Activated CD8-positive, alpha-beta memory T cell treated with anti-CD3 and anti-CD28 coated beads for 36 hours (primary cell): ENCODE data around the gene STOML1. TPM values are rescaled to one million over a fixed set of nuclear protein-coding genes. Genes with fewer than 3 reads are reported as not detected.

Experiments
- CTCF ChIA-PET: fragments of 350-600 bp; sonication (Branson Sonifier 250); formaldehyde crosslinking; loops from one replicate; lab custom pipeline; 2021; ENCODE audit warnings: antibody characterized with exemption; lab: Charles Lee
- POLR2A ChIA-PET: fragments of 350-600 bp; sonication (Branson Sonifier 250); formaldehyde crosslinking; loops from one replicate; lab custom pipeline; 2021; ENCODE audit warnings: antibody characterized with exemption; lab: Charles Lee
- total RNA-seq, 2 experiments: library from RNA; stranded (reverse); gene quantifications; one replicate each; pipeline ENCODE4 v1.2.3, GENCODE V29; 2021

STOML1 gene
- total RNA-seq, 2 experiments from 2014 or later, result 11.6 to 12.8 TPM

DNA sequence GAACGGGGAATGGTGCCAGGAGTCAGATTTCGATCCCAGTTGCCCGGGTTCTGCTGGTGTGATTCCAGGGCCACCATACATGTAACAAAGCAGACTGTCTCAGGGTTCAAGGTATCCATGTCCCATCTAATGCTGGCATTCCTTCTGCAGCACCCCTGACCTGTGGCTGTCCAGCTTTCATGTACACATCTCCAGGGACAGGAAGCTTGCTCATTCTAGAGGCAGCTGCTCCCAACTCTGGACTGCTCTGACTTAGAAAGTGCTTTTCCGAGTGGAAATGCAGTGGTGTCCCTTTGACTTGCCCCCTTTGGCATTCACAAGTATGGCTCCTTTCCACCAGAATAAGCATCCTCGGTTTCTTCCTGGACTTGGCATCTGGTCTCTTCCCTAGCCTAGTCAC is 33.3 kb upstream of the STOML1 start:
- POLR2A ChIA-PET, result no interaction called here
- CTCF ChIA-PET, result no interaction called here

DNA sequence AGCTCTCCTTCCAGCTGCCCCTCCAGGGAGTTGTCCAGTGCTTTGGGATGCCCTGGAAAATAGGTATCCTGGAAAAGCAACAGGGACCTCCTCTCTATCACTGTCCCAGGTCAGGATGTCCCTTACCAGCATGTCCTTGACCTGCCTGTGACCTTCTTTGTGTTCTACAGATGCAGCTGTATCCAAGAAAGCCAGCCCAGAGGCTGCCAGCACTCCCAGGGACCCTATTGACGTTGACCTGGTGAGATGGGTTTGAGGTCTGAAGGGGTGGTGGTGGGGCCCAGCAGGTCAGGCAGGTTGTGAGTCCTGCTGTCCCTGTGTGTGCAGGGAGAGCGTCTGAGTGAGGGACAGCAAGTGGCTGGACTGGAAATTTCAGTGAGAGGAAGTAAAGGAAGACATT is 32.6 kb upstream of the STOML1 start:
- ChIA-PET POLR2A (no interaction called here), CTCF (no interaction called here)

DNA sequence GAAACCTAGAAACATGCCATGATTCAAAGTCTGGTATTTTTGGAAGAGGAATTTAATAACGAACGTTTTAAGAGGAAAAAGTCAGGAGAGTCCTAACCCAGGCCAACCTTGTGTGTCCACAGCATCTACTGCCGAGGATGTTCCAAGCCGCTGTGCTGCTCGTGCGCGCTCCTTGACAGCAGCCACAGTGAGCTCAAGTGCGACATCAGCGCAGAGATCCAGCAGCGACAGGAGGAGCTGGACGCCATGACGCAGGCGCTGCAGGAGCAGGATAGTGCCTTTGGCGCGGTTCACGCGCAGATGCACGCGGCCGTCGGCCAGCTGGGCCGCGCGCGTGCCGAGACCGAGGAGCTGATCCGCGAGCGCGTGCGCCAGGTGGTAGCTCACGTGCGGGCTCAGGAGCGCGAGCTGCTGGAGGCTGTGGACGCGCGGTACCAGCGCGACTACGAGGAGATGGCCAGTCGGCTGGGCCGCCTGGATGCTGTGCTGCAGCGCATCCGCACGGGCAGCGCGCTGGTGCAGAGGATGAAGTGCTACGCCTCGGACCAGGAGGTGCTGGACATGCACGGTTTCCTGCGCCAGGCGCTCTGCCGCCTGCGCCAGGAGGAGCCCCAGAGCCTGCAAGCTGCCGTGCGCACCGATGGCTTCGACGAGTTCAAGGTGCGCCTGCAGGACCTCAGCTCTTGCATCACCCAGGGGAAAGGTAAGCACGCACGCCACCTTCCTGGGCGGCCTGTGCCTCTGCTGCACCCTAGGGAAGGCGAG is 30.8 kb upstream of the STOML1 start:
- CTCF ChIA-PET, result no interaction called here
- POLR2A ChIA-PET, result no interaction called here

DNA sequence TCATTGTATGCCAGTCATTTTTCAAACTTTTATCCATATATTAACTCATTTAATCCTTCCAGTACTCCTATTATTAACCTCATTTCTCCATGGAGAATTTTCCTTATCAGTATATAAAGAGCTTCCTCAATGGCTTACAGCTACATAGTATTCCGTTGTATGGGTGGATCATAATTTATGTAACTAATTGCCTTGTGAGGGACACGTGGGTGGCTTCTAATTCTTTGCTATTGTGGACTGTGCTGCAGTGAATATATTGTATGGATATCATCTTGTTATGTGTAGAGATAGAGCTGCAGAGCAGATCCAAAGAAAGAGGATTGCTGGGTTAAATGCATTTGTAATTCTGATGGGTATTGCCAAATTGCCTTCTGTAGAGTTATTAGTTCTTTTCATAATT is 27.6 kb upstream of the STOML1 start:
- CTCF ChIA-PET, result no interaction called here
- POLR2A ChIA-PET, result no interaction called here

DNA sequence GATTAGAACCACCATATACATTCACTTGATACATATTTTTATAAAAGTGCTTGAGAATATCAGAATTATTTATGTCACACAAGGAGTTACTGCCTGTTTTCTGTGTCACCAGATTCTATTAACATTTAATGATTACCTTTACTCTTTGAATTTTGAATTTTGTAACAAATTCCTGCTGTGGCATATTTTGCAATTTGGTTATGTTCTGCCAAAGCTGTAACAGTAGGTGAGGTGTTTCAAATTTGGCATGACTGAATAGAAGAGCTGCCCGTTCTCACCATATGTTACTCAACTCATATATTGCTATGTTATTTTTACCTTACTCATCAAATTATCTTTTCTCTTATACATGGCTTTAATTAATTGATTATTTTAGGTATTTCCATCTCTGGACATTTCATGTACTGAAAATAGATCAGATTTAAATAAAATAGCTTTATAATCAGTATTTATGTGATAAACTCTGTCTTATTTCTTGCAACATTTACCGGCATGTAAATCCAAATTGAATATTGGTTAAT is 21.3 kb upstream of the STOML1 start:
- POLR2A ChIA-PET, result no interaction called here
- CTCF ChIA-PET, result no interaction called here

DNA sequence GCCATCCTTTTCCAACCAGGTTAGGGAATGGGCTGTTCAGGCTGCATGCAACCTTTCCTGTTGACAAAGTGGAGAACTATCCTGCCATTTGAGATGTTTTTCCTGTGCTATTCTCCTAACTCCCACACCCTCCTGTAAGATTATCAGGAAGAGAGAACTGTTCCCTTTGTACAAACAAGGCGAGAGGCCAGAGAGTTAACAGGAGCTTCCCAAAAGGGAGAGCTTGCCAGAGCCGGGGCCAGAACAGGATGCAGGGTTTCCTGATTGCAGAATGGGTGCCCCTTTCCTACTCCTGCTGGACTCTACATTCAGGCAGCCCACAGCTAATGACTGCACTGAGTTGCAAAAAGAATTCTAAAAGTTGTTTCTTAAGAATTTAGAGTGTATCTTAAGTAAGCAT is 19.5 kb upstream of the STOML1 start:
- CTCF ChIA-PET, result no interaction called here
- POLR2A ChIA-PET, result no interaction called here

DNA sequence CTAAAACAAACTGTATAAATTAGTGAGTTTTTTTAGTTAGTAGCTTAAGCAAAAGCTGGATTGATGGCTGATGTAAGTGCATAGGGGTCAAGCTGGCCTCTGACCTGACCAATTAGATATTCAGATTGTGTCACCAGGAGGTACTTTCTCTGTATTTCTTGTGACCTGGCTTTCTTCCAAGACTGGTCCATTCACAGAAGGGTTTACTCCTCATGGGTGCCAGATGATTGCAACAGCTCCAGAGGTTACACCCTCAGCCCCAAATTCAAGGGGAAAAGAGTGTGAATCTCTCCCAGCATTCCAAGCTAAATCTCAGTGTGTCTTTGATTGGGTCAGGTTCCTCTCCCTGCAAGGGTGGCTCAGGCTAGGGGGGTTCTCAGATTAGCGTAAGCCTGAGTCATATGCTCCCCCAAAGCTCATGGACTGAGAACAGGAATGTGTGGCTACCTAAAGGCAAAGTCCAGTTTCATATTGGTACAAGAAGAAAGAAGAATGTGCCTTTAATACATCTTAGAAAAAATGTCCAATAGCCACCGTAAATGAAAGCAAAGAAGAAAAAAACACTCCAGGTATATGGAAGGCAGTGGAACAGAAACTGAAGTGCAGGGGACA is 18.9 kb upstream of the STOML1 start:
- CTCF ChIA-PET, result interaction anchor here (0.7 to 1.5 kb wide), 3 partner anchors 15 to 374 kb away, joined by 3 to 4 read pairs (median 4); no protein-coding TSS in a partner anchor
- POLR2A ChIA-PET, result interaction anchor here (0.7 kb wide), 1 partner anchor 37 kb away, joined by 4 read pairs; no protein-coding TSS in a partner anchor

DNA sequence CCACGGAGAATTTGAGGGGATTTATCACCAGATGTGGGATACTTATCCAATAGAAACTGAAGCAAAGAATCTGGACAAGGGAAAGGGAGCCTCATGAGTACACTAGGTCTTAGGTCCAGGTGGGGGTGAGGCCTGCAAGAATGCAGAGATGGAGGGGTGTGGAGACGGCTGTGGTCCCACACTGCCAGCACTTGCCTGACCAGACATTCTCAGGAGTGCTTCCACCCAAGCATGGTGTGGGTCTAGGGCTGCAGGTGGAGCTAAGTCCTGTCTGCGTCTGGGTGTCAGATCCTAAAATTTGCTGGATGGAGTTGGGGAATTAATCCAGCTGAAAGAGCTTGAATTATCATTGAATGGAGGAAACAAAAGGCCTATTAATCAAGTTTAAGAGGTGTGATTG is 16.8 kb upstream of the STOML1 start:
- ChIA-PET CTCF (no interaction called here), POLR2A (interaction anchor here (0.6 kb wide), 1 partner anchor 9 kb away, joined by 3 read pairs; no protein-coding TSS in a partner anchor)

DNA sequence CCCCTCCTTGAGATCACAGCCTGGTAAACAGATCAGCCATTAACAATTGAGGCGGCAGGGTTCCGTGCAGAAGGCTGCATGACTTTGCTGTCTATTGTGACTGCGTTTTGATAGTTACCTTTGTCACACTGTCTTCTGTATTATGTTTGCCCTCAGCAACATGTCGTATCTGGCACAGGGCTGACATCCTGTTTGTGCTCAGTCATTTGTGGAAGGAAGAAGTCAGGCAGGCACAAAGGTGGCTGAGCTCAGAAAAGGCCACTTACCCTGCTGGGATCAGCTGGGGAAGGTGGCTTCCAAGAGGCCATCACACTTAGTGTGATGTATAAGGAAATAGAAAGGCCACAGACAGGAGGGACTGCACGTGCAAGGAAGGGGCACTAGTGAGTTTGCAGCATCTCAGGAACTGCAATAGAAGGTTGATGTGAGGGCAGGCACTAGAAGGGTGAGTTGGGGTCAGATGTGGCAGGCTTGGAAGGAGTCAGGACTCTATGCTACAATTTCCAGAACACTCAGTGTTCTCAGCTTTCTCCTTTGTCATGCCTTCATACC is 15.8 kb upstream of the STOML1 start:
- ChIA-PET CTCF (interaction anchor here (1.6 kb wide), 1 partner anchor 14 kb away, joined by 7 read pairs; the partner anchor contains the start of gene PML), POLR2A (interaction anchor here (1.0 kb wide), 1 partner anchor 11 kb away, joined by 3 read pairs; no protein-coding TSS in a partner anchor)

DNA sequence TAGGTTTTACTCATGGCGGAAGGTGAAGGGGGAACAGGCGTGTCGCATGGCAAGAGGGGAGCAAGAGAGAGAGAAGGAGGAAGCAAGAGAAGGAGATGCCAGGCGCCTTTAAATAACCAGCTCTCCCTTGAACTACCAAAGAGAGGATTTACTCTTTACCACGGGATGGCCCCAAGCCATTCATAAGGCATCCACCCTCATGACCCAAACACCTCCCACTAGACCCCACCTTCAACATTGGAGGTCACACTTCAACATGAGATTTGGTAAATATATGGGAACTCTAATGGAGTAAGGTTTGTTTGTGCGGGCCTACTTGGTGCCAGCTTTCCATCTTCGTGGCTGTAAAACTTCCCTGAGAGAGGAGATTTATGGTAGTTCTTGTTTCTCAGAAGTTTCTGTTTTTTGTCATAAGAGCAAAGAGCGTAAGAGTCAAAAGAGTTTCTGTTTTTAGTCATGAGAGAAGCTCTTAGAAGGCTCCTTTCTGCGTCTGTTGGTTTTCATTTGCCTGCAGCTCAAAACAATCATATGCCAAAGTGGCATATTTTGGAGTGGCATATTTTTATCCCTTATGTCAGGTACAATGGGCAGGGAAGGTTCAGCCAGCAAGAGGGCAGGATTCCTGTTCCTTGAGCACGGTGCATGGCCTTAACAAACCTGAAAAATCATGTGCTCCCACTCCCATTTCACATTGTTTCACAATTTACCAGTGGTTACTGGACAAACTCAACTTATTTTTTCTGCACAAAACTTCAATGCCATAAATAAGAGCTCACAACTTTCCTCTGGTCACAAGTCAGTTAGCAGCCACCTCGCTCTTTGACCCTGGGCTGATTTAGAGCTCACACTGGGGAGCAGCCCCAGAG is 14.9 kb upstream of the STOML1 start:
- POLR2A ChIA-PET, result interaction anchor here (0.6 to 2.0 kb wide), 3 partner anchors 10 to 34 kb away, joined by 3 to 13 read pairs (median 3); partner anchors contain the start of gene PML
- CTCF ChIA-PET, result interaction anchor here (0.7 to 1.6 kb wide), 5 partner anchors 13 to 1507 kb away, joined by 3 to 8 read pairs (median 4); partner anchors contain the start of gene PML

DNA sequence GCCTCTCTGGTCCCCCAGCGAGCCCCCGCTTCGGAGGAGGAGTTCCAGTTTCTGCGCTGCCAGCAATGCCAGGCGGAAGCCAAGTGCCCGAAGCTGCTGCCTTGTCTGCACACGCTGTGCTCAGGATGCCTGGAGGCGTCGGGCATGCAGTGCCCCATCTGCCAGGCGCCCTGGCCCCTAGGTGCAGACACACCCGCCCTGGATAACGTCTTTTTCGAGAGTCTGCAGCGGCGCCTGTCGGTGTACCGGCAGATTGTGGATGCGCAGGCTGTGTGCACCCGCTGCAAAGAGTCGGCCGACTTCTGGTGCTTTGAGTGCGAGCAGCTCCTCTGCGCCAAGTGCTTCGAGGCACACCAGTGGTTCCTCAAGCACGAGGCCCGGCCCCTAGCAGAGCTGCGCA is 5.9 kb upstream of the STOML1 start:
- ChIA-PET POLR2A (no interaction called here), CTCF (no interaction called here)

DNA sequence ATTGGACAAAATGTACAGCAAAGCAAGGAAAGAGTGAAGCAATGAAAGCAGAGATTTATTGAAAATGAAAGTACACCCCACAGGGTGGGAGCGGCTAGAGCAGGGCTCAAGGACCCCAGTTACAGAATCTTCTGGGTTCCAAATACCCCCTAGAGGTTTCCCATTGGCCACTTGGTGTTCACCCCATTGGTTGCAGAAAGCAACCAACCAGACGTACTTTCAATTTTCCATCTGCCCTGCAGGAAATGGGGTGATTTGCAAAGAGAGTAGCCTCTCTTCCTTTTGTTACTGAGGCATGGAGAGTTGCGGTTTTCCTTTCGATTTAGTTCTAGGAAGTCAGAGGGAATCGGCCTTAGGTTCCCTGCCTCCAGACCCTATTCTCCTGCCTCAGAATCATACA is 4.8 kb upstream of the STOML1 start:
- ChIA-PET POLR2A (interaction anchor here (0.9 kb wide), 1 partner anchor 11 kb away, joined by 3 read pairs; no protein-coding TSS in a partner anchor), CTCF (interaction anchor here (1.1 to 1.2 kb wide), 2 partner anchors 14 to 24 kb away, joined by 3 to 5 read pairs; no protein-coding TSS in a partner anchor)

DNA sequence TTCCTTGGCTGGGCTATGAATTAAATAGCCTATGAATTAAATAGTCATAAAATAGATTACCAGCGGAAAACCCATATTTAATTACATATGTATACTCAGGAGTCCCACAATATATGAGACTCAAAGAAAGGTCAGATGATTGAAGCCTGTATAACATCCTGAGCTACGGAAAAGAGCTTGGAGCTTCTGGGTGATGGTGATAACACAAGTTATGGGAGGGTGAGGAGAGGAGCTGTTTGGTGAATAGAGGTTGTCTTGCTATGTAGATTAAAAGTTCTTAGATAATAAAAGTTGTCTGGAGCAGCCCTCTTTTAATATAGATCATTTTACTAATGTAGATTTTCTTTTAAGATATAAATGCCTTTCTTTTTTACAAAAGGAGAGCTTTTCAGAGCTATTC is 4.2 kb upstream of the STOML1 start:
- ChIA-PET POLR2A (interaction anchor here (0.9 kb wide), 1 partner anchor 12 kb away, joined by 3 read pairs; no protein-coding TSS in a partner anchor), CTCF (interaction anchor here (0.5 to 1.2 kb wide), 3 partner anchors 14 to 539 kb away, joined by 3 to 5 read pairs (median 3); no protein-coding TSS in a partner anchor)

DNA sequence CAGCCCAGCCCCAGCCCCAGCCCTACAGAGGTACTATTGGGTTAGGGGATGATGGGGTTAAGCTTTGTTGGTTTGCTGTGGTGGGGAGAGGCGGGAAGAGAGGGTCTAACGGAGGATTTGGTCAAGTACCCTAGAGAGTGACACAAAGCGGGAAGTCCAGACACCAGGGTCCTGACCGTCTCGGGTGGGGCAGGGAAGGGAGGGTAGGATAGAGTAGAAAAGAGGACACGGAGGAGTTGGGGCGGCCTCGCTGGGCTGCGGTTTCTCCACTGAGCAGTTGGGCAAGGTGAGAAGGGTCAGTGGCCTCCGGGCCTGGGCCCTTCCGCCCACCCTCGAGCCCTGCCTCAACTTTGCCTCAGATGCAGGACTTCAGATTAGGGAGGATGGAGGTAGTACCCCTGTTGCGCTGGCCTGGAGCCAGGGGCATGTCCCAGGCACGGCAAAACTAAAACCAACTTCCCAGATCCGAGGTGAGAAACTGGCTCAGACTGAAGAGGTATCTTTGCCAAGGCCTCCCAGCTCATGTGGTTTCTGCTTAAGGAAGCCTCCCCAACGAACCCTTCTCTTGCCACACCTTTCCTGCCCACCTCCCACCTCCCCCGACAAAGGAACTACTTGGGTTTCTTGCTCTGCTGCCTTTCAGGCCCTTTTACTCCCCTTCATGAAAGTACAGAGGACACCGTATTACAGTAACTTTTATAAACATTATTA is 3.0 kb upstream of the STOML1 start:
- CTCF ChIA-PET, result interaction anchor here (0.7 to 1.9 kb wide), 6 partner anchors 10 to 53 kb away, joined by 3 to 7 read pairs (median 5); no protein-coding TSS in a partner anchor
- POLR2A ChIA-PET, result interaction anchor here (1.4 kb wide), 1 partner anchor 12 kb away, joined by 13 read pairs; no protein-coding TSS in a partner anchor

DNA sequence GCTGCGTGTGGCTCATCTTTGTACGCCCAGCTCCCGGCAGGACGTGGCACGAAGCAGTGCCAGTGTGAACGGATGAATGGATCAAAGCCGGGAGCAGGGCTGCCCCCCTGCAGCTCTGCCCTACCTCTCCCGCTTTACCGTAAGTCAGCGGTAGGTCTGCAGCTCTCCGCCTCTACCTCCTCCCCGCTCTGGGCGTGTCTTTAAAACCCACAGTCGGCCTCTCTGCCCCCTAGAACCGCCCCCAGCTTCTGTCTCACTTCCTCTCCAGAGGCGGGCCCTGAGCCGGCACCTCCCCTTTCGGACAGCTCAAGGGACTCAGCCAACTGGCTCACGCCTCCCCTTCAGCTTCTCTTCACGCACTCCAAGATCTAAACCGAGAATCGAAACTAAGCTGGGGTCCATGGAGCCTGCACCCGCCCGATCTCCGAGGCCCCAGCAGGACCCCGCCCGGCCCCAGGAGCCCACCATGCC is 2.4 kb upstream of the STOML1 start, which contains the start of gene PML:
TSS of gene PML (plus strand) at position 304 of the 471 bp plus-strand sequence. CDS start at position 401, 97 bp downstream.
- CTCF ChIA-PET, result interaction anchor here (1.1 to 1.9 kb wide), 6 partner anchors 9 to 54 kb away, joined by 3 to 7 read pairs (median 6); no protein-coding TSS in a partner anchor
- POLR2A ChIA-PET, result interaction anchor here (0.6 to 1.4 kb wide), 4 partner anchors 12 to 1766 kb away, joined by 3 to 13 read pairs (median 4); partner anchors contain the start of gene CLK3

DNA sequence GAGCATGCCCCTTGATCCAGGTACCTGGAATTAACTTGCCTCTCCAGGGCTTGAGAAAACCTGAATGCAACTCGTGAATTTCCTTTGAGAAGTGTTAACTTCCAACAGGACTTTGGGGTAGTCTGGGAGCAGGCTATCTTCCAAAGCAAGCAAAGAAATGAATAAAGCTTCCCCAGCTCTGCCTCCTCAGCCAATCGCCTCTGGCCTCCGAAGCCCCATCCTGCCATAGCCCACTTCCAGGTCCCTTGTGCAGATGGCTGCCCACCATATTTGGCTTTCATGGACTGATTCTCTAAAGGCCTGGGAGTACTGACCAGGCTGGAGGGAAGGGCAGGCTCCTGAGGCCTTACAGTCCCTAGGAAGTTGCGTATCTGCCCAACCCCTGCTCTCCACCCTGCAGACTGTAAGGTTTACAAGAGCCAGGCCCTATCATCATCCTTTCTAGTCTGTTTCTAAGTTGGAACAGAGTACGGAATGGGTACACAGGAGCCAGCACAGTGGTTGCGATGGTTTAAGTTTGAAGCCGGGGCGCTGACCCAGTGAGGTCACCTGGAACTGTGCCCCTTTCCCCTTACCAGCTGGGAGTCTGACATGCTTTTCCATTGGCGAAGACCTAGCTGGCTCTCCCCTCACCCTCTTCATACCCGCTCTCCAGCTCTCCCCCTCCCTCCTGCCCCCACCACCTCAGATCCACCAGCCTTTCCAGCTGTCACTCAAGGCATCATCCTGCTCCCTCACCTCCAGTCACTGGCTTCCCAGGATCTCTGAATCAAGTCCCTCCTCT is 1.3 kb upstream of the STOML1 start:
- ChIA-PET CTCF (interaction anchor here (0.8 to 1.8 kb wide), 5 partner anchors 8 to 41 kb away, joined by 3 to 7 read pairs (median 6); no protein-coding TSS in a partner anchor), POLR2A (interaction anchor here (1.4 kb wide), 1 partner anchor 13 kb away, joined by 13 read pairs; no protein-coding TSS in a partner anchor)
